Stimulated activated CD8-positive, alpha-beta memory T cell treated with anti-CD3 and anti-CD28 coated beads, Interleukin-7, amount 100 ng/mL, for 1 hour (primary cell): ENCODE measurements around the gene DNAJB9.

Experiments used
- DNase-seq, 2 donors: peaks; one replicate each; pipeline ENCODE4 v3.0.0-alpha.2; 2020; ENCODE audit warnings: low read depth in 2 of 2

The DNAJB9 gene

DNA sequence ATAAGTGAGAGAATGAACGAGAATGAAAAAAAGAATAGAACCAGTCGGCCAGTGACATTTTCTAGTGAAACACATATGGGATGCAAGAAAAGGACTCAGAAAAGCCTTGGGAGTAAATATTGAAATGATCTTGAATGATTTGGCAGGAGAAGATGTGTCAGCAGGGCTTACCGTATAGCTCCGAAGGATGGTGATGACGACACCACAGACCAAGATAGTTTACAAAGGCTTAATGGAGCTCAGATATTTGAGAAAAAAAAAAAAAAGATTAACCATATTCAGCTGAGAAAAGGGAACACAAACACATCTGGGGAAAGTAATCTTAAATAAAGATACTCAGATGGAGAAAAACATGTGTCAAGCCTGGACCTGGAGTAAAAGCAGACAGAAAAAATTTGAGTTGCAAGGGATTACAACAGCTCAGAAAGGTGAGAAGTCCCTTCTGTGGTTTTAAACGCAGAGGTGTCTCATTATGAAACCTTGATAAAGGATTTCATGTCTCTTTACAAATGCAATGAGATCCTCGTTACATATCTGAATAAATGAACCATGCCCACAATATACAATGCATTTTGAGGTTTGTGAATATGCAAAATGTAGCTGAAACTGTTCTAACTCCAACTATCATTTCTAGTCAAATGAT lies 36.0 kb downstream of the DNAJB9 start:
- DNase-seq = no peak

DNA sequence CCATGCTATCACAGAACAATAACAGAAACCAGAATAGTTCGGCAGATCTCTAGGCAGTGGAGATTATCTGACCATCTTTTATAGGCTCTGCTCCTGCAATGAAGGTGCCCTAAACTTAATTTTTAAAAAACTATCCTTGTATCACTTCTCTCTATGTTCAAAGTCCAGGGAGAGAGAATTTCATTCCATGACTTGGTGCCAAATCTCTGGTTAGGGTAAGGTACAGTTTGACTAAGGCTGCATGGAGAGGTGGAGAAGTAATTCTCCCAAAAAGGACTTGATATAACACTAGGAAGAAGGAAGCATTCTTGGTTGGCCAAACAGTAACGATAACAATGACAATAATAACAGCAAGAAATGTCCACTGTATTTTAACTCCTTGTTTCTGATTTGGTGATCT lies 40.0 kb downstream of the DNAJB9 start:
- no peak for DNase-seq

DNA sequence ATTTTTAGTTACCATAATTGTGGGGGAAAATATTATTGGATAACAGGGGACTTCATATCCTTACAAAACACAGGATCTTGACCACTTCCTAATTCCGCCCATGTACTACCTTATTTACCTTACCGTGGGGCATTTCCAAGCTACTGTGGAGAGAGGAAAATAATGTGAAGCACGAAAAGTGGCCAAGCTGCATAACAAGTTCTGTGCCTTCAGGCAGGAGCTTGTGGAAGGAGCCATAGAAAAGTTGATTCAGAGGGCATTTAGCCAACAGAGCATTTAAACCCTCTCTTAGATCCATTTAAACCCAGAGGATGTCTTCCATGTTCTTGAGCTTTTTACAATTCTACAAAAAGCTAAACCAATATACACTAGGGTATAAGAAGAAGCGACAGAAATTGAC lies 41.6 kb downstream of the DNAJB9 start:
- DNase-seq = no peak

DNA sequence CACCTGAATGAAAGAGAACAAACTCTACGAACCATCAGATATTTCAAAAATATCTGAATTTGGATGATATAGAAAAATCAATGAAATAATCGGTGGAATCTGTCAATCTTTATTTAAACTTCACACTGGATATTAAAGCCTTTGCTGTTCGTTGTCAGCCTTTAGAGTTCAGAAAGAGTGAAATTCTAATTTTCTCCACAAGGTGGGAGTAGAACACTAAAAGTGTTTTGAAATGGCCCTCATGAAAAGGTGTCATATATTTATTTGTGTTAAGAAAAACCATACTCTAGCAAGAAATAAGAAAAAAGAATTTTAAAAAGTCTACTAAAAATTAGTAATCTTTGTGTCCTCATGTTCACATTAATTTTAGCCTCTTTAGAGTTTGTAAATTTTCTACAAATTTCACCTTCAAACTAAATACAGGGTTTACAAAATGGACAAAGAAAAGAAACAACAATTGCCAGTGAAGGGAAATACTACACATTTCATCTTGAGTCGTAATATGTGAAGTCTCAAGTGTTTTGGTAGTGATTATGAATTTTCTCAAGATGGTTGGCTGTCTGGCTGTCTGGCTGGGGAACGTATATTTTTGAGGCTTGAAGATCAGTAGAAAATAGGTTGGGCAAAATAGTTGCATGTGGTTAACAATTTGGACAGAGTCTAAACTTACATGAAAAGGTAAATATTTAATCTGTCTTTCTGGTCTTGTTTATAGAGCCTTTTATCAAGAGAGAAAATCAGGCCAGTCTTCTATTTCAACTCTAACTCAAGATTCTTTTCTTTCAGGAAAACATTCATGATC lies 43.7 kb downstream of the DNAJB9 start:
- no peak for DNase-seq

DNA sequence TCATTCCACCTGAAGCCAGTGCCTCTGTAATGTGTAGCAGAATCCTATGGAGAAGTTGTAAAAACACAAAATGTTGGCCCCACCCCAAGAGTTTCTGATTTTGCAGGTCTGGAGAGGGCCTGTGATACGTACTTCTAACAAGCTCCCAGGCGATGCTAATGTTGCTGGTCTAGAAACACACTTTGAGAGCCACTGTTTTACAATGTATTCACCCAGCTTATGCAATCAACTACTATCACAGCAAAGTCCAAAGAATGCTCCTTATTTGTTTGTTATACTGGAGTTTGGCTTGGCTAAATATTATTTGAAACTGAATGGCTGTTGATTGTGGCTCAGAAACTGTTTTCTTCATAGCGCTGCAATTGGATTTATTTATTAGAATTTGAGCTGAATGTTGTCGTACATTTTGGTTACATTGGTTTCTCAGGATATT lies 44.3 kb downstream of the DNAJB9 start:
- DNase-seq = no peak

DNA sequence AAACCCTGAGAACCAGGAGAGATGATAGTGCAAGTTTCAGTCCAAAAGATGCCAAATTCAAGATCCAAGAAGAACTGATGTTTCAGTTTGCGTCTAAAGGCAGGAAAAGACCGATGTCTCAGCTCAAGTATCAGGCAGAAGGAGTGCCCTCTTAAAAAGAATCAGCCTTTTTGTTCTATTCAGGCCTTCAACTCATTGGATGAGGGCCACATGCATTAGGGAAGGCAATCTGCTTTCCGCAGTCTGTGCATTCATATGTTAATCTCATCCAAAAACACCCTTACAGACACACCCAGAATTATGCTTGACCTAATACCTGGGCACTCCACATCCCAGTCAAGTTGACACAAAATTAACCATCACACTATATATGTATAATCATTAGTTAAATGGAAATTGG lies 45.2 kb downstream of the DNAJB9 start:
- no peak for DNase-seq

DNA sequence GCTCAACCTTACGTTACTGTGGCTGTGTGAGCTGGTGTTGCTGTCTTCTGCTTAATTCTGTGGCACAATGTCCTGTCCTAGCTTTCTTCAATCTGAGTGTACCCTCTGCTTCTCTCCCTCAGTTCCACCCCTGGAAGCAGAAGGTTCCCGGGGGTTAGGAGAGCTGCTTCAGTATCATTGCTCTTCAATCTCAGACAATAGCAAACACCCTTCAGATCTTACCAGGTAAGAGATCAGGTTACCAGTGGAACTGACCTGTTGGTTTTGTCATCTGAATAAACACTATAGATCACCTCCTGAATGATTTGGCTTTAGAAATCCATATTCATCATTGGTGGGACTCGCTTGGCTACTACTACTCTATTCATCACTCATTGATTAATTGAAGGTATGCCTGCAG lies 48.4 kb downstream of the DNAJB9 start:
- DNase-seq = no peak

DNA sequence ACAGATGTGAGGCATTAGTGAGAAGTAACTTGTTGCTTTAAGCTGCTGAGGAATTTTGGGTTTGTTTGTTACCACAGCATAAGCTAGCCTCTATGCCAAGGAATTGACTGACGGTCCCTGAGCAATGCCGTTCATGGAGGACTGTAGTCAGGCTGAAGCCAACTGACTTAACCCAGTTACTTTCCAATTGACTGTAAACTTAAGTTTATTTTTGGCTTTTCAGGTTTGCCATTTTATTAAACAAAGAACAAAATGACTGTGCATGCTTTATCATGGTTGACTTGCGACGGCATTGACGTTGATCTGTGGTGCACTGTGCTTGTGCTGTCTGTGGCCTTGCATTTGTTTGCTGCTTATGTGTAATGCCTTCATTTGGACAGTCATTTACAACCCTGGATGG lies 53.5 kb downstream of the DNAJB9 start:
- DNase-seq = no peak
